GM03348 (cell line): ENCODE results near the gene MAPK8IP3.

Experiments
- DNase-seq: peaks from one replicate; pipeline ENCODE4 v3.0.0; 2012; ENCODE audit warnings: low spot score

Gene MAPK8IP3

GRCh38 chr16:1740234-1740633, 34.2 kb downstream of the MAPK8IP3 start:
- no peak for DNase-seq

DNA sequence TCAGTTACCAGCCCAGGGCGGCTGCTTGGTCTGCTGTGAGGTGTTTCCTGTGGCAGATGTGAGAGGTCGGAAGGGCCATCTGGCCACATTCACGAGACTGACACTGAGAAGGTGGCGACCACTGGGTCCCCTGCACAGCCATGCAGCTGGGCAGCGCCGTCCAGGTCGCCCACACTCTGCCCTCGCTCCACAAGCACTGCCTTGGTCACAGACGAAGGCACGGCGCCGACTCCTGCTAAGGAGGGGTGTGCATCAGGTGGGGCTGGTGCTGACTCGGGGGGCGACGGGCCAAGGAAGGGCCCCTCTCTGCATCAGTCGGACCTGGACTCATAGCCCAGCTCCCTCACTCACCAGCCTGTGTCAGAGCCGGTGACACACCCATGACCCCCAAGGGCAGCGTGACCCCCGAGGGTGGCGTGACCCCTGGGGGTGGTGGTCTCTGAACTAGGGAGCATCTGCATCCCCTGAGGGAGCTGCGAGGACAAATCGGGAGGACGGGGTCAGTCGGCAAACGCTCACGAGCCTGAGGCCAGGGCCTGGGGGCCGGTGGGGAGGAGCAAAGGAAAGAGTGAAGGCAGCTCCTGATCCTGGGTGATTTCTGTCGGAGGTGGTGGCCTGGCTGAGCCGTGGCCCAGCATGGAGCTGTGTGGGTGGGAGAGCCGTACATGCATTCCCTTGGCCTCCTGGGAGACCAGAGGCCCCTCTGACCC, 34.9 kb downstream of the MAPK8IP3 start:
- no peak for DNase-seq

DNA sequence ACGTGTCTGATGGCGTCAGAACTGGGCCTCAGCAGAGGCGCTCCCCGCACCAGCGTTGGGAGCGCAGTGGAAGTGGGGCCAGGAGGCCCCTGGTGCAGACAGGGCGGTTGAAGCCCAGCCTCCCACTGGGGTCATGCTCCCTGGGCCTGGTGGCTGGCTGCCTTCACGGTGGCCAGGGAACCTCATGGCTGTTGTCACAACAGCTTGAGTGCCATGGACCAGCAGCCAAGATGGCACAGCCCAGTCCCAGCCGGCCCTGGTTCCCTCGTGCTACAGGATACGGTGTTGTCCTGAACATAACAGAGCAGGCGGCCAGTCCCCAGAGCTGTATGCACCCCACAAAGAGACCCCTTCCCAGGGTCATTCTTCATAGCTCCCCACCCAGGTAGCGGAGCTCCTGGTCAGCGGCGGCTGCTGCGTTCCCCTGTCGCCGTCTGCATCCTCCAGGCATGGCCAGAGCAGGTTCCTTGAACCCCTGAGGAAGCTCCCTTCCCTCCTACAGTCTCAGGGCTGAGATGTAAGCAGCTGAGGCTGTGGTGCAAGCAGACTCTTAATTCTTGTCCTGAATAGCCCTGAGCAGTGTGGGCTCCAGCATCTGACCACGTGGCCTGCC, 35.7 kb downstream of the MAPK8IP3 start:
- no peak for DNase-seq

DNA sequence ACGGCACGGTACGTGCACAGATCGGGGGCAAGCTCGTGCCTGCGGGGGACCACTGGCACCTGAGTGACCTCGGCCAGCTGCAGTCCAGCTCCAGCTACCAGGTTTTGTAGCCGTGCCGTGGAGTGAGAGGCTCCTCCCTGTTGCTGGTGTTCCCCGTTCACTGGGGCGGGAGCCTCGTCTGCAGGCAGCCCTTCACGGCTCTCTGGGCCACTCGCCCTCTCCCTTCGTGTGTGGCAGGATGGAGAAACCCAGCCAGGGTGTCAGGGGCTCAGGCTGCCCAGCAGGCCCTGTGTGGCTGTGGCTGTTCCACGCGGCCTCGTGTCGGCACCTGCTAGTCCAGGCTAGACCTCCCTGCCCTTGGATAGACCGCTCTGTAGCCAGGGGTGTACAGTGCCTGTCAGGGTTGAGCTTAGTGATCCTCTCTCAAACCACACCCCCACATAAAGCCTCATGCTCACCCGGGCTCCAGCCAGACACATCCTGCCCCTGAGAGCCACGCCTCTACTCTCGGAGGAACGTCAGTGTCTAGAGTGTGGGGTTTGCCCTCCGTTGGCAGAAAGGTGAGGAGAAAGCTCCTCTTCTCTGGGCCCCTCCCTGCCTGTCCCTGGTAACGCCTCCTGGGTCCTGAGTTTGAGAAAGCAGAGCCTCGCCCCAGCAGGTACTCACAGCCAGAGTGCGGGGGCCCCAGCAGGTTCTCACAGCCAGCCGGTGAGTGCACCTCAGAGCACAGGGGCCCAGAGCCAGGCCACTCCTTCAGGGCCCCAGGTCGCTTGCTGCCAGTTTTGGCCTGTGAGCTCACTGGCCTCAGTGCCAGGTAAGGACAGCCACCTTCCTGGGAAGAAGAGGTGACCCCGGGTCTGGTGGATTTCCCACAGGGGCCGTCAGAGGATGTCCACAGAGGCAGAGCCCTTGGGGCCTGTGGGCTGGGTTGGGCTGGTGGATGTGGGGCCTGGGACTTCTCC, 37.7 kb downstream of the MAPK8IP3 start:
- no peak for DNase-seq

- DNase-seq: no peak
These were observed 38.4 kb downstream of the MAPK8IP3 start for GRCh38 chr16:1744338-1744840.

DNA sequence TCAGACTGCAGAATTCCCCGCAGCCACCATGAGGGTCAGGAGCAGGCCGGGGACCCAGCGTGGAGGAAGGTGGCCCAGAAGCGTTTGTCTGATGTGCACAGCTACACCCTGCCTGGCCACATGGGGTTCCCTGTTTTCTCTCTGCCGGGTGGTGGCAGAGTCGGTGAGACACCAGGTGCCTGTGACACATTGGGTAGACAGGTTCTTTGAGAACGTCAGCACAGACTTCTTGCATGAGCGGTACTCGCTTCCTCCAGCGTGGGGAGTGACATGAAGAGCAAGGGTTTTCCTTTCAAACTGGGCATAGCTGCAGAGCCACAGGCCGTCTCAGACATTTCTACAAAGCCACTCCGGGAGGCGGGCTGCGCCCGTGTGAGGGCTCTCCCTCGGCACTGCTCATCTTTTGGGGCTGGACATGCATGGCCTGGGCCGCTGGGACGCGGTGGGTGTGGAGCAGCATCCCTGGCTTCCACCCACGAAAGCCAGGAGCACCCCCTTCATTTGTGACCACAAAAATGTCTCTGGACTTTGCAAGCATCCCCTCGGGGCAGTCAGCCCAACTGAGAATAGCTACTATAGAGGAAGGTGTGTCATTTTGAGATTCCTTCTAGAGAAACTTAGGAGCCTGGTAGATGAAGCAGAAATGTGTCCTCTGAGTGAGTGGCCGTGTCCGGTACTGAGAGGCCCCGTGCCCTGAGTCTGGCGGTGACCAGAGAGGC, 39.3 kb downstream of the MAPK8IP3 start:
- DNase-seq: peak; percentile 72

- no peak for DNase-seq
These were observed 40.1 kb downstream of the MAPK8IP3 start for GRCh38 chr16:1745900-1746692.

DNA sequence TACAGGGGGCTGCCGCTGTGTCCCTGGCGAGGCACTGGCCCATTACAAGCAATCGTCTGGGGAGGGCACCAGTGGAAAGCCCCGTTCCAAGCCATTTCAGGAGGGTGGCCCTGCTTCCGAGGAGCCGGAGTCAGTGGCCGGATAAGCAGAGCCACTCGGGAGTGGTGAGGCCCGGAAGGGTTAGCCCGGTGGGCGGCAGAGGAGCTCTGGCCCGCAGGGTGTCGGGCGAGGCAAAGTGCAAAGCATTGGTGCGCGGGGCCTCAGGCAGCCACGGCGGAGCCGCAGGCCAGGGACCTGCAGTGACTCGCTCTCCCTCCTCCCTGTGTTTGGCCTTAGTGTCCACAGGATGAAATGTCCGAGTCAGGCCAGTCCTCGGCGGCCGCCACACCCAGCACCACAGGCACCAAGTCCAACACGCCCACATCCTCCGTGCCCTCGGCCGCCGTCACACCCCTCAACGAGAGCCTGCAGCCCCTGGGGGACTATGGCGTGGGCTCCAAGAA, 40.7 kb downstream of the MAPK8IP3 start:
- DNase-seq: no peak

GRCh38 chr16:1747934-1748333, 41.9 kb downstream of the MAPK8IP3 start:
- DNase-seq: no peak

DNA sequence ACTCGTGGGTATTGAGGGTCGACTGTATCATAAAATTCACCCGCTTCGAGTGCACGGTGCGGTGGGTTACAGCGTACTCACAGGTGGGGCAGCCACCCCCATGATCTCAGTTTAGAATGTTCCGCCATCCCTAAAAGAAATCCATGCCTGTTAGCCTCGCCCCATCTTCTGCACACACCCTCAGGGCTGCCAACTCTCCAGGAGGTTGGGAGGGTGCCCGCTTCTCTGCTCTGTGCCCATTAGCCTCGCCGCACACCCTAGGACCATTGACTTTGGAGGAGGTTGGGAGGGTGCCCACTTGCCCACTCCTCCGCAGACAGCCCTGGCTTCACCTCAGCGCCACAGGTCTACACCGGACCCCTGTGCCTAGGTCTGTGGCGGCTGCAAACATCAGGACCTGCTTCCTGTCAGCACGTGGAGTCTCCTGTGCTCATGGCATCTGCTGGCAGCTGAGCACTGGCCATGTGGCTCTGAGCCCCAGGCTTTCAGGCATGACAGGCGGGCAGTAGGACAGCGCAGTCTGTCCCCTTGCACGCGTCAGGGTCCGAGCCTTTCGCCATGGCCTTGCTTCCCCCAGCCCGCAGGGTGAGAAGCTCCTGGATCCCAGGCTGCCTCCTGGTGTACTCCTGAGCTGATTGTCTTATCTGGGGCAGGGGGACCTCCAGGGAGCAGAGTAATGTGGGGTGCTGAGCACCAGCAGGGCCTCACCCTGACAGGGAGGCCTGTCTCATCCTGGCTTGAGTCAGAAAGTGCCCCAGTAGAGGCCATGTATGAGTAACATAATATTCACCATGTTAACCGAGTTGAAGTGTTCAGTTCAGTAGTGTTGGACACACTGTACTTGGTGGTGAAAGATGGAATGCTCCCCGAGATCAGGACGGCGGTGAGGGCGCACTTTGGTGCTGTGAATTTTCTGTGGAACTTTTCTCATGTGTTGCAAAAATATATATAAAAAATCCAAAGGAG, 43.4 kb downstream of the MAPK8IP3 start:
- DNase-seq: no peak

GRCh38 chr16:1751946-1752345, 46.0 kb downstream of the MAPK8IP3 start:
- DNase-seq: no peak

GRCh38 chr16:1752853-1753252, 46.9 kb downstream of the MAPK8IP3 start:
- no peak for DNase-seq

- no peak for DNase-seq
These were observed 48.2 kb downstream of the MAPK8IP3 start for GRCh38 chr16:1754204-1754603.

GRCh38 chr16:1757714-1758461, 51.9 kb downstream of the MAPK8IP3 start:
- no peak for DNase-seq

GRCh38 chr16:1758923-1759322, 52.9 kb downstream of the MAPK8IP3 start:
- DNase-seq: no peak

GRCh38 chr16:1759511-1759910, 53.5 kb downstream of the MAPK8IP3 start:
- DNase-seq: no peak

GRCh38 chr16:1760911-1761310, 54.9 kb downstream of the MAPK8IP3 start:
- no peak for DNase-seq

- DNase-seq: no peak
These were observed 55.8 kb downstream of the MAPK8IP3 start for GRCh38 chr16:1761751-1762150.
